ENCODE results near the gene RPL11.
"Not testable (repeated sequence)": the region's sequence is repeated elsewhere in the genome, so short reads cannot be mapped to it uniquely, and the experiment has no call there.

DNA sequence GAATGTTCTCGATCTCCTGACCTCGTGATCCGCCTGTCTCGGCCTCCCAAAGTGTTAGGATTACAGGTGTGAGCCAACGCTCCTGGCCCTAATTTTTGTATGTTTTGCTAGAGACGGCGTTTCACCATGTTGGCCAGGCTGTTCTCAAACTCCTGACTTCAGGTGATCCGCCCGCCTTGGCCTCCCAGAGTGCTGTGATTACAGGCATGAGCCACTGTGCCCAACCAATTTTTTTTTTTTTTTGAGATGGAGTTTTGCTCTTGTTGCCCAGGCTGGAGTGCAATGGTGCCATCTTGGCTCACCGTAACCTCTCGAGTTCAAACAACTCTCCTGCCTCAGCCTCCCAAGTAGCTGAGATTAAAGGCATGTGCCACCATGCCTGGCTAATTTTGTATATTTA lies 42.4 kb upstream of the RPL11 start:
- TF ChIP-seq, protein P1, sequence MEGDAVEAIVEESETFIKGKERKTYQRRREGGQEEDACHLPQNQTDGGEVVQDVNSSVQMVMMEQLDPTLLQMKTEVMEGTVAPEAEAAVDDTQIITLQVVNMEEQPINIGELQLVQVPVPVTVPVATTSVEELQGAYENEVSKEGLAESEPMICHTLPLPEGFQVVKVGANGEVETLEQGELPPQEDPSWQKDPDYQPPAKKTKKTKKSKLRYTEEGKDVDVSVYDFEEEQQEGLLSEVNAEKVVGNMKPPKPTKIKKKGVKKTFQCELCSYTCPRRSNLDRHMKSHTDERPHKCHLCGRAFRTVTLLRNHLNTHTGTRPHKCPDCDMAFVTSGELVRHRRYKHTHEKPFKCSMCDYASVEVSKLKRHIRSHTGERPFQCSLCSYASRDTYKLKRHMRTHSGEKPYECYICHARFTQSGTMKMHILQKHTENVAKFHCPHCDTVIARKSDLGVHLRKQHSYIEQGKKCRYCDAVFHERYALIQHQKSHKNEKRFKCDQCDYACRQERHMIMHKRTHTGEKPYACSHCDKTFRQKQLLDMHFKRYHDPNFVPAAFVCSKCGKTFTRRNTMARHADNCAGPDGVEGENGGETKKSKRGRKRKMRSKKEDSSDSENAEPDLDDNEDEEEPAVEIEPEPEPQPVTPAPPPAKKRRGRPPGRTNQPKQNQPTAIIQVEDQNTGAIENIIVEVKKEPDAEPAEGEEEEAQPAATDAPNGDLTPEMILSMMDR (IDR thresholded peaks at IDR 0.05; ENCODE audit: low read depth, low read length), result not testable (repeated sequence)
- not testable (repeated sequence) for TF ChIP-seq EZH2phosphoT487 (IDR thresholded peaks at IDR 0.05; ENCODE audit: low read depth)

Data from OCI-LY3 (cell line).